Adrenal gland (tissue), 12 donors: Measurements from ENCODE around the gene MAP3K7. TPM values are rescaled to one million over a fixed set of nuclear protein-coding genes. Genes with fewer than 3 reads are reported as not detected.

Experiments used
- DNase-seq, 7 donors: peaks; one replicate each; pipeline ENCODE4 v3.0.0-alpha.2; 2019 to 2020
- H3K27ac ChIP-seq, 5 donors: fragments of 200-600 bp; sonication (generic) in 4 of 5; 1 replicate in 3 of 5; 2 replicates in 2 of 5; pipeline versions ENCODE4 v1.5.1 to v1.8.0; 2016 to 2020; ENCODE audit warnings: mild to moderate bottlenecking in 1 of 5
- H3K27me3 ChIP-seq: fragments of 200-600 bp; 2 replicates; pipeline ENCODE4 v1.8.0; 2021
- H3K36me3 ChIP-seq, 2 donors: fragments of 200-600 bp; replicated peaks in 1 of 2; 1 replicate in 1 of 2; 2 replicates in 1 of 2; pipeline versions ENCODE4 v1.5.1 to v1.8.0; 2018 to 2022
- H3K4me1 ChIP-seq, 2 donors: fragments of 200-600 bp; replicated peaks in 1 of 2; 1 replicate in 1 of 2; 2 replicates in 1 of 2; pipeline versions ENCODE4 v1.5.1 to v1.8.0; 2018 to 2021
- H3K4me3 ChIP-seq, 4 donors: fragments of 200-600 bp; sonication (generic) in 3 of 4; one replicate each; pipeline ENCODE4 v1.5.1; 2016 to 2018
- H3K9me3 ChIP-seq, 3 donors: fragments of 200-600 bp; sonication (generic) in 1 of 3; replicated peaks in 1 of 3; 1 replicate in 2 of 3; 2 replicates in 1 of 3; pipeline versions ENCODE4 v1.5.1 to v1.8.0; 2016 to 2021
- POLR2A ChIP-seq, 2 donors: fragments of 450-650 bp; IDR thresholded peaks; one replicate each; pipeline ENCODE4 v1.6.1; 2017; ENCODE audit warnings: antibody characterized with exemption in 2 of 2, mild to moderate bottlenecking in 2 of 2, moderate library complexity in 1 of 2
- WGBS, 4 donors: extraction: QIAGEN DNeasy Blood & Tissue Kit in 2 of 4; methylation state at CpG; one replicate each; pipeline versions ENCODE4 v1.1.5 to v1.1.7; 2013 to 2017; 5-methylcytosine and 5-hydroxymethylcytosine counted together
- intact Hi-C, 2 donors: fragments of 100-400 bp; cut with DNase I; formaldehyde crosslinking; loops; one replicate each; pipeline versions ENCODE4 v1.14.1 to v1.15.0; 2022 to 2023
- polyA plus RNA-seq, 3 donors: library from polyadenylated mRNA; stranded (reverse); fragments of 200-250 nt in 2 of 3; fragments of 350-450 nt in 1 of 3; fragmentation: Illumina TruSeq in 1 of 3; extraction: RNeasy Lipid Tissue Mini Kit (QIAGEN cat#74804) in 1 of 3; gene quantifications; one replicate each; pipeline ENCODE4 v1.2.3, GENCODE V29; 2013 to 2014
- total RNA-seq, 9 donors: library from RNA; depleted of rRNA in 4 of 9; stranded (reverse); fragments of >200 nt in 4 of 9; fragments of 120-200 nt in 1 of 9; fragmentation: NEBNext Ultra II Directional in 1 of 9; extraction: Animal tissue kit (Norgen Biotek cat#: 25700) in 1 of 9; gene quantifications; one replicate each; pipeline versions ENCODE4 v1.1.0 to v1.2.4, GENCODE V29; 2013 to 2023
- TF ChIP-seq, protein P1 (sequence below), 6 experiments: fragments of 450-650 bp in 4 of 6; fragments of 200-600 bp in 2 of 6; sonication (generic) in 1 of 6; IDR thresholded peaks; 1 replicate in 5 of 6; 2 replicates in 1 of 6; pipeline versions ENCODE4 v1.5.1 to v1.8.0; 2016 to 2021; ENCODE audit warnings: antibody characterized with exemption in 6 of 6, mild to moderate bottlenecking in 2 of 6, moderate library complexity in 1 of 6
- donor health status: healthy with polysubstance abuse.
- donor health status: Bipolar disorder and iron deficiency.
- donor health status: DM: yes; HTN: yes; CAD: no.
- donor health status: DM: no; HTN: no; CAD: no.
- donor health status: DM: no; HTN: no; CAD: no.
- donor health status: DM: yes; HTN: yes; CAD: no.

MAP3K7 gene
- total and polyA plus RNA-seq, 12 donors, result 14.4 to 35.1 (median 21.1) TPM

DNA sequence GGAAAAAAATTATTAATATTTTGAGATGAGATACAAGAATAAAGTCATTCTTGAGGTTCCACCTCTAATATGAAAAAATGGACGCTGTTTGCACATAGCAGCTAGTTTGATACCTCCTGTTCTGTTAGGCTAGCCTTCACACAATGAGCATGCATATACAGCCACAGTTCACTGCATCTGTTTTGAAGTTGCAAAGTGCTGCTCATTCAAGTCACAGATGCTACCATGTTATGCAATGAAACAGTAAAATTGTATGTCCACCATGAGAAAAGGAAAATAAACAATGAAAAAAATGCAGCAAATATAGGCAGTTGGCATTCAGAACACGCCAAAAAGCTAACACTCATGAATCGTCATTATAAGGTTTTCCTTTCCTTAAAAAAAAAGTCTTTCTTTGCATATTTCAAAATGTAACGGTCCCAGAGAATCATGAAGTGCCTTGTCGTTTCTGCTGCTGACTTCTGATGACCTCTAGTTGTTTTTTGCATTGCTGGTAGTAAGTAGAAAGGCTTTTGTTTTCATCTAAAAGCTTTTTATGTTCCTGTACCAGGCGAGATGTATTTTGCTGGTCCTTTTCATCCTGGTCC is 70.7 kb downstream of the MAP3K7 start:
- DNase-seq, result no peak
- intact Hi-C loops, result no loop called here
- TF ChIP-seq, protein P1, sequence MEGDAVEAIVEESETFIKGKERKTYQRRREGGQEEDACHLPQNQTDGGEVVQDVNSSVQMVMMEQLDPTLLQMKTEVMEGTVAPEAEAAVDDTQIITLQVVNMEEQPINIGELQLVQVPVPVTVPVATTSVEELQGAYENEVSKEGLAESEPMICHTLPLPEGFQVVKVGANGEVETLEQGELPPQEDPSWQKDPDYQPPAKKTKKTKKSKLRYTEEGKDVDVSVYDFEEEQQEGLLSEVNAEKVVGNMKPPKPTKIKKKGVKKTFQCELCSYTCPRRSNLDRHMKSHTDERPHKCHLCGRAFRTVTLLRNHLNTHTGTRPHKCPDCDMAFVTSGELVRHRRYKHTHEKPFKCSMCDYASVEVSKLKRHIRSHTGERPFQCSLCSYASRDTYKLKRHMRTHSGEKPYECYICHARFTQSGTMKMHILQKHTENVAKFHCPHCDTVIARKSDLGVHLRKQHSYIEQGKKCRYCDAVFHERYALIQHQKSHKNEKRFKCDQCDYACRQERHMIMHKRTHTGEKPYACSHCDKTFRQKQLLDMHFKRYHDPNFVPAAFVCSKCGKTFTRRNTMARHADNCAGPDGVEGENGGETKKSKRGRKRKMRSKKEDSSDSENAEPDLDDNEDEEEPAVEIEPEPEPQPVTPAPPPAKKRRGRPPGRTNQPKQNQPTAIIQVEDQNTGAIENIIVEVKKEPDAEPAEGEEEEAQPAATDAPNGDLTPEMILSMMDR (IDR thresholded peaks at IDR 0.05), result no peak
- no peak for TF ChIP-seq POLR2A (IDR thresholded peaks at IDR 0.05)
- Histone ChIP-seq H3K4me1 (no peaks in the 10 kb centered on the region), H3K9me3 (no peaks in the 10 kb centered on the region), H3K4me3 (no peak overlapping the region), H3K27me3 (no peaks in the 10 kb centered on the region), H3K27ac (no peak overlapping the region), H3K36me3 (peaks cover 0 to 31% of the 10 kb centered on the region in 2 donors)
- WGBS, 4 donors, result 91 to 93% (median 91%) methylated on average over 6 of the region's 6 CpGs

DNA sequence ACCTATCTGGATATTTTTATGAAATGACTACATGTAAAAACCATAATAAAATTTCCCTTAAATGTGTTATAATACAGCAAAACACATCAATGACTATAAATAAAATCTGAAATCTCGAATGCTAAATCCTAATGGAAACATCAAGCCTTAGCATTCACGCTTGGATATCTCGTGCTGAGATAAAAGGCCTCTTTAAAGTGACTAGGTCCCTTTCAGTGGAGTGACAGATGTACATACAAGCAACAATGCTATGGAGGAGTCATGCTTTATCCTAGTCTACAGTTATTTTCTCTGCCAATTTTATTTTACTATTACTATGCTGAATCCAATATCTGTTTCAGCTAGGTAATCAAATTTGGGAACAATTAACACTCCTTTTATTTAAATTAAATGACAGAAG is 72.4 kb downstream of the MAP3K7 start:
- intact Hi-C loops, result no loop called here
- no peaks in the 10 kb centered on the region for H3K27me3 ChIP-seq
- 74 to 95% (median 75%) methylated on average over 3 of the region's 3 CpGs for WGBS, 4 donors

DNA sequence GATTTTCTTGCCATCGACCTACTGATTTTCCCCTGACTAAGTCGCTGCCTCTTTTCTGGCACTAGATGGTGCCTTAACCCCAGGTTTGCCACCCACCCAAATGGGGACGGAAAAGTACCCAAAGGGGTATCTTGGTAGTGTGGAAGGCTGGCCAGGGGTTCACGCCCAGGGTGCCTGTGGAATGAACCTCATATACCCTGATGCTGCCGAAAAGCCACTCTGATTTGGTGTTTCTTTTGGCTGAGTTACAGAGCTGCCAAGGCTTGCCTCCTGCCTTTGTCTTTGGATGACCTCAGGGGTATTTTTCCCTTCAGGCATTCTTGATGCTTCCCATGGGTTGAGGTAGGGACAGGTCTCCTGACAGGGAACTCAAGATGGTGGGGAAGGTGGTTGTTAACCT is 78.1 kb downstream of the MAP3K7 start:
- Histone ChIP-seq H3K27ac (no peak overlapping the region), H3K36me3 (peaks cover 0 to 7% of the 10 kb centered on the region in 2 donors), H3K4me1 (no peaks in the 10 kb centered on the region), H3K9me3 (peaks cover 0 to 6% (median 0%) of the 10 kb centered on the region in 3 donors), H3K27me3 (no peaks in the 10 kb centered on the region), H3K4me3 (no peak overlapping the region)
- intact Hi-C loops, result no loop called here
- 77 to 82% (median 79%) methylated on average over 5 of the region's 5 CpGs for WGBS, 4 donors
- no peak for TF ChIP-seq POLR2A (IDR thresholded peaks at IDR 0.05)
- DNase-seq, result no peak

More for the DNA sequence above, 72.4 kb downstream of the MAP3K7 start:
- H3K4me1 ChIP-seq, result no peaks in the 10 kb centered on the region
- no peaks in the 10 kb centered on the region for H3K9me3 ChIP-seq
- no peak overlapping the region for H3K27ac ChIP-seq
- no peak overlapping the region for H3K4me3 ChIP-seq
- peaks cover 0 to 31% of the 10 kb centered on the region in 2 donors for H3K36me3 ChIP-seq
- no peak for DNase-seq
- TF ChIP-seq, protein P1 (IDR thresholded peaks at IDR 0.05), result no peak
- TF ChIP-seq POLR2A (IDR thresholded peaks at IDR 0.05), result no peak

DNA sequence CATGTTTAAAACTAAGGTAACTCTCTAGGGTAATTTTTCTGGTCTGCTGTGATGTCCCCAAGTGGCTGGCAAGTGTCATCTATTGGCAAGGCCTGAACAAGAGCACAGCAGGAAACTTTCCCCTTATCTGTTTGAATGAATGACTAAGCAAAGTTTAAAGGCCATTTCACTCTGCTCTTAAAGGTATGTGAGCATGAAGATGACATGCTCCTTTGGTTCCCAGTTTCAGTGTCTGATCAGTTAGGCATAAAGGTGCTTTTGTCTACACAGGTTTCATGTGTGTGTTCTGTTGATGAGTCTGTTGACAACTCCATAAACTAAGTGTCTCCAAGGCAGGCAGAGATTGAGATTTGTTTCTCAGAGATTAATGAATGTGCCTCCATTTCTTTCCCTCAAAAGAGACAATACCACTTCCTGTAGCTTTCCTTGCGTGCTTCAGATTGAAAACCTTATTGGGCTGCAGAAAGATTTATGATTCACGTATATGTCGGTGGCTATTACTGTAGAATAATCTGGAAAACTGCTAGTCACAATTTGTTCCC is 83.9 kb downstream of the MAP3K7 start:
- Histone ChIP-seq H3K36me3 (no peaks in the 10 kb centered on the region), H3K4me1 (no peaks in the 10 kb centered on the region), H3K27me3 (no peaks in the 10 kb centered on the region), H3K9me3 (no peaks in the 10 kb centered on the region), H3K4me3 (no peak overlapping the region), H3K27ac (no peak overlapping the region)
- 85 to 91% (median 89%) methylated on average over 3 of the region's 3 CpGs for WGBS, 4 donors
- DNase-seq, result peak in 3 of 7 donors; percentile 33 to 45 (median 43)
- TF ChIP-seq, protein P1 (IDR thresholded peaks at IDR 0.05), result no peak
- TF ChIP-seq POLR2A (IDR thresholded peaks at IDR 0.05), result no peak
- intact Hi-C loops, result no loop called here

DNA sequence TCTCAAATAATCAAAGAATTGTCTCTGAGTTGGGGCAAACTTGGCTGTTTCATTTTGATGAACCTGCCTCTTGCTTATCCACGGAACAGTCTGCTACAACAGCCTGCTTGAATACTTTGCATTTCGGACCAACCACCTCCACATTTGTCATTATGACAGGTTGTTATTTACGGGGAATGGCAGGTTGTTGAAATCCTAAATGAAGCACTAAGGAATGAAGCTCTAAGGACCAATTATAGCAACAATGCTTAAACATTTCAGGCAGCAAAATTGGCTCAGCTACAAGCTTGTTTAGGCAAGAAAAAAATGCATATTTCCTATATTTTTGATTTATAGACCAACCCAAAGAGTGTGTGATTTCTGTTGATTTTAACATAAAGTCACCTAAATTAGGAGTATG is 84.5 kb downstream of the MAP3K7 start:
- intact Hi-C loops, result no loop called here
- DNase-seq, result no peak
- TF ChIP-seq, protein P1 (IDR thresholded peaks at IDR 0.05), result no peak
- no peak for TF ChIP-seq POLR2A (IDR thresholded peaks at IDR 0.05)
- H3K4me3 ChIP-seq, result no peak overlapping the region
- H3K9me3 ChIP-seq, result no peaks in the 10 kb centered on the region
- H3K27me3 ChIP-seq, result no peaks in the 10 kb centered on the region
- WGBS, 4 donors, result 79 to 85% (median 83%) methylated on average over 3 of the region's 3 CpGs
- no peak overlapping the region for H3K27ac ChIP-seq
- H3K4me1 ChIP-seq, result no peaks in the 10 kb centered on the region
- H3K36me3 ChIP-seq, result no peaks in the 10 kb centered on the region
